ENCODE data around the gene DHX16. TPM values are rescaled to one million over a fixed set of nuclear protein-coding genes. Genes with fewer than 3 reads are reported as not detected.
A peak's percentile ranks its signal among the peaks of the same experiment; 100 is the strongest.

DHX16 gene
- total and polyA plus RNA-seq, 9 of the 15 experiments (the other 6 are each of a cell fraction or from before 2014, with no cell fraction given) = 14.6 to 66.1 (median 47.5) TPM

DNA sequence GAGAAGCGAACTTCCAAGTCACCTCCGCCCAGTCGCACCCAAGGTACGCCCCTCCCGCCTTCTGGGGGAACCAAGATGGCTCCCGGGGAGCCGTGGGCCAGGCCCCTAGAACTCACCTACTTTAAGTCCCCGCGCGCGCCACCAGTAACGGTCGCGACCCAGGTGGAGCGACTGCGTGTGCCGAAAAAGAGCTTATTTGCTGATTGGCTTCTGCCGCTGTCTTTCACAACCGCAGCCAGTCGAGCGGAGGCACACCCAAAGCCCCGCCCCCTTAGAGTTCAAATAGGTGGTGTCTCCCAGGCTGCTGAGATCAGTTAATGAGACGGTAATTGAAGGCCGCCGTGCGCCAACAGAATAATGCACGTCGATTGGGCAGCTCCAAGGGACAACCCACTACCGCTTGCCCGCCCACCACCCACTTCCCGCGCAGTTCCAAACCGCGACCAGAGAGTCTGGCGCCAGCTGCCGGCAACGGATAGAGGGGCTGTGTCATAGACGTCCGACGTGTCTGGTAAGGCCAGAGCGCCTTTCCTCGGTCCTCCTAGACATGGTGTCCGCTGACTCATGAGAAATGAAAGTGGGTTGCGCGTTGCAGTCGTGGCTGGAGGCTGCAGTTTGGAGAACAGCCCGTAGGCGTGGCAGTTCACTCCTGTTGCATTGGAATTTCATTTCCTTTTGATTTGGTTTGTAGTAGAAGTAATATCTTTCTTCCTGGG lies 44.5 kb upstream of the DHX16 start, which contains the start of gene MDC1 (continued):
- TF ChIP-seq SMARCE1 (IDR thresholded peaks at IDR 0.05) (peak; percentile 16; the same call in 1 of the 2 replicates), RB1 (IDR thresholded peaks at IDR 0.05; ENCODE audit: low read depth) (peak; percentile 100), TARDBP (IDR thresholded peaks at IDR 0.05) (peak; percentile 87), GABPB2 (CRISPR knock-in tag; conservative IDR thresholded peaks at IDR 0.05) (no peak), BHLHE40 (IDR thresholded peaks at IDR 0.05; ENCODE audit: low read length) (peak; percentile 68), ZNF76 (CRISPR knock-in tag; IDR thresholded peaks at IDR 0.05; ENCODE audit: borderline replicate concordance) (0 out of 2 replicates have a peak, but pooled peaks have one; percentile 20), ETV1 (tag; conservative IDR thresholded peaks at IDR 0.05; ENCODE audit: low read depth) (peak; percentile 83), HDGF (IDR thresholded peaks at IDR 0.05) (no peak), SAFB (IDR thresholded peaks at IDR 0.05; ENCODE audit: borderline replicate concordance, low read depth, low read length) (peak; percentile 93; the same call in 1 of the 2 replicates), SIN3B (IDR thresholded peaks at IDR 0.05; ENCODE audit: low read depth) (0 out of 2 replicates have a peak, but pooled peaks have one; percentile 18), ZNF79 (CRISPR knock-in tag; IDR thresholded peaks at IDR 0.05; ENCODE audit: low read depth) (no peak), NCOA6 (IDR thresholded peaks at IDR 0.05) (no peak), FIP1L1 (IDR thresholded peaks at IDR 0.05; ENCODE audit: low read depth, low read length, poor library complexity, severe bottlenecking) (no peak), CBX5 (IDR thresholded peaks at IDR 0.05; ENCODE audit: borderline replicate concordance, low read depth) (no peak), ZNF766 (CRISPR knock-in tag; conservative IDR thresholded peaks at IDR 0.05) (no peak)
- TF ChIP-seq, protein P1, sequence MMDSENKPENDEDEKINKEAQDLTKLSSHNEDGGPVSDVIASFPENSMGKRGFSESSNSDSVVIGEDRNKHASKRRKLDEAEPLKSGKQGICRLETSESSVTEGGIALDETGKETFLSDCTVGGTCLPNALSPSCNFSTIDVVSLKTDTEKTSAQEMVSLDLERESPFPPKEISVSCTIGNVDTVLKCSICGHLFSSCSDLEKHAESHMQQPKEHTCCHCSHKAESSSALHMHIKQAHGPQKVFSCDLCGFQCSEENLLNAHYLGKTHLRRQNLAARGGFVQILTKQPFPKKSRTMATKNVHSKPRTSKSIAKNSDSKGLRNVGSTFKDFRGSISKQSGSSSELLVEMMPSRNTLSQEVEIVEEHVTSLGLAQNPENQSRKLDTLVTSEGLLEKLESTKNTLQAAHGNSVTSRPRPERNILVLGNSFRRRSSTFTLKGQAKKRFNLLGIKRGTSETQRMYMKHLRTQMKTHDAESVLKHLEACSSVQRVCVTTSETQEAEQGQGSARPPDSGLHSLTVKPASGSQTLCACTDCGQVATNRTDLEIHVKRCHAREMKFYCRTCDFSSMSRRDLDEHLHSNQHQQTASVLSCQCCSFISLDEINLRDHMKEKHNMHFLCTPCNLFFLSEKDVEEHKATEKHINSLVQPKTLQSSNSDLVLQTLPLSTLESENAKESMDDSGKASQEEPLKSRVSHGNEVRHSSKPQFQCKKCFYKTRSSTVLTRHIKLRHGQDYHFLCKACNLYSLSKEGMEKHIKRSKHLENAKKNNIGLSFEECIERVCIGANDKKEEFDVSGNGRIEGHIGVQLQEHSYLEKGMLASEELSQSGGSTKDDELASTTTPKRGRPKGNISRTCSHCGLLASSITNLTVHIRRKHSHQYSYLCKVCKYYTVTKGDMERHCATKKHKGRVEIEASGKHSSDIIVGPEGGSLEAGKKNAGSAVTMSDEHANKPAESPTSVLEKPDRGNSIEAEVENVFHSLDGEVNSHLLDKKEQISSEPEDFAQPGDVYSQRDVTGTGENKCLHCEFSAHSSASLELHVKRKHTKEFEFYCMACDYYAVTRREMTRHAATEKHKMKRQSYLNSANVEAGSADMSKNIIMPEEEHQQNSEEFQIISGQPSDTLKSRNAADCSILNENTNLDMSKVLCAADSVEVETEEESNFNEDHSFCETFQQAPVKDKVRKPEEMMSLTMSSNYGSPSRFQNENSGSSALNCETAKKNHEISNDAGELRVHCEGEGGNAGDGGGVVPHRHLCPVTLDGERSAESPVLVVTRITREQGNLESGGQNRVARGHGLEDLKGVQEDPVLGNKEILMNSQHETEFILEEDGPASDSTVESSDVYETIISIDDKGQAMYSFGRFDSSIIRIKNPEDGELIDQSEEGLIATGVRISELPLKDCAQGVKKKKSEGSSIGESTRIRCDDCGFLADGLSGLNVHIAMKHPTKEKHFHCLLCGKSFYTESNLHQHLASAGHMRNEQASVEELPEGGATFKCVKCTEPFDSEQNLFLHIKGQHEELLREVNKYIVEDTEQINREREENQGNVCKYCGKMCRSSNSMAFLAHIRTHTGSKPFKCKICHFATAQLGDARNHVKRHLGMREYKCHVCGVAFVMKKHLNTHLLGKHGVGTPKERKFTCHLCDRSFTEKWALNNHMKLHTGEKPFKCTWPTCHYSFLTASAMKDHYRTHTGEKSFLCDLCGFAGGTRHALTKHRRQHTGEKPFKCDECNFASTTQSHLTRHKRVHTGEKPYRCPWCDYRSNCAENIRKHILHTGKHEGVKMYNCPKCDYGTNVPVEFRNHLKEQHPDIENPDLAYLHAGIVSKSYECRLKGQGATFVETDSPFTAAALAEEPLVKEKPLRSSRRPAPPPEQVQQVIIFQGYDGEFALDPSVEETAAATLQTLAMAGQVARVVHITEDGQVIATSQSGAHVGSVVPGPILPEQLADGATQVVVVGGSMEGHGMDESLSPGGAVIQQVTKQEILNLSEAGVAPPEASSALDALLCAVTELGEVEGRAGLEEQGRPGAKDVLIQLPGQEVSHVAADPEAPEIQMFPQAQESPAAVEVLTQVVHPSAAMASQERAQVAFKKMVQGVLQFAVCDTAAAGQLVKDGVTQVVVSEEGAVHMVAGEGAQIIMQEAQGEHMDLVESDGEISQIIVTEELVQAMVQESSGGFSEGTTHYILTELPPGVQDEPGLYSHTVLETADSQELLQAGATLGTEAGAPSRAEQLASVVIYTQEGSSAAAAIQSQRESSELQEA (IDR thresholded peaks at IDR 0.05; ENCODE audit: low read depth) = no peak
- TF ChIP-seq, protein P2, sequence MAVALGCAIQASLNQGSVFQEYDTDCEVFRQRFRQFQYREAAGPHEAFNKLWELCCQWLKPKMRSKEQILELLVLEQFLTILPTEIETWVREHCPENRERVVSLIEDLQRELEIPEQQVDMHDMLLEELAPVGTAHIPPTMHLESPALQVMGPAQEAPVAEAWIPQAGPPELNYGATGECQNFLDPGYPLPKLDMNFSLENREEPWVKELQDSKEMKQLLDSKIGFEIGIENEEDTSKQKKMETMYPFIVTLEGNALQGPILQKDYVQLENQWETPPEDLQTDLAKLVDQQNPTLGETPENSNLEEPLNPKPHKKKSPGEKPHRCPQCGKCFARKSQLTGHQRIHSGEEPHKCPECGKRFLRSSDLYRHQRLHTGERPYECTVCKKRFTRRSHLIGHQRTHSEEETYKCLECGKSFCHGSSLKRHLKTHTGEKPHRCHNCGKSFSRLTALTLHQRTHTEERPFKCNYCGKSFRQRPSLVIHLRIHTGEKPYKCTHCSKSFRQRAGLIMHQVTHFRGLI (CRISPR knock-in tag; IDR thresholded peaks at IDR 0.05) = no peak
- TF ChIP-seq, protein P3, sequence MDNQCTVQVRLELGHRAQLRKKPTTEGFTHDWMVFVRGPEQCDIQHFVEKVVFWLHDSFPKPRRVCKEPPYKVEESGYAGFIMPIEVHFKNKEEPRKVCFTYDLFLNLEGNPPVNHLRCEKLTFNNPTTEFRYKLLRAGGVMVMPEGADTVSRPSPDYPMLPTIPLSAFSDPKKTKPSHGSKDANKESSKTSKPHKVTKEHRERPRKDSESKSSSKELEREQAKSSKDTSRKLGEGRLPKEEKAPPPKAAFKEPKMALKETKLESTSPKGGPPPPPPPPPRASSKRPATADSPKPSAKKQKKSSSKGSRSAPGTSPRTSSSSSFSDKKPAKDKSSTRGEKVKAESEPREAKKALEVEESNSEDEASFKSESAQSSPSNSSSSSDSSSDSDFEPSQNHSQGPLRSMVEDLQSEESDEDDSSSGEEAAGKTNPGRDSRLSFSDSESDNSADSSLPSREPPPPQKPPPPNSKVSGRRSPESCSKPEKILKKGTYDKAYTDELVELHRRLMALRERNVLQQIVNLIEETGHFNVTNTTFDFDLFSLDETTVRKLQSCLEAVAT (IDR thresholded peaks at IDR 0.05) = peak; percentile 50 to 72; a peak in 3 of 4 replicates

Data from K562 (cell line).